Upper lobe of left lung (tissue), 6 donors: Measurements from ENCODE around the gene BRICD5. TPM values are rescaled to one million over a fixed set of nuclear protein-coding genes. Genes with fewer than 3 reads are reported as not detected.

Experiments
- ATAC-seq, 2 donors: fragments of 200-7000 bp; cut with Tn5 transposase; one replicate each; pipeline ENCODE4 v1.9.1; 2022; ENCODE audit warnings: mild to moderate bottlenecking in 2 of 2, moderate library complexity in 2 of 2; ENCODE audit not compliant: low FRiP score in 2 of 2
- DNase-seq, 2 donors: peaks; one replicate each; pipeline ENCODE4 v3.0.0-alpha.2; 2019 to 2020
- H3K27ac ChIP-seq, 4 donors: fragments of 200-600 bp; sonication (generic); one replicate each; pipeline ENCODE4 v1.5.1; 2016 to 2019
- H3K27me3 ChIP-seq, 4 donors: fragments of 200-600 bp; sonication (generic); one replicate each; pipeline ENCODE4 v1.5.1; 2017 to 2019
- H3K36me3 ChIP-seq, 4 donors: fragments of 200-600 bp; sonication (generic); one replicate each; pipeline ENCODE4 v1.5.1; 2016 to 2019
- H3K4me1 ChIP-seq, 4 donors: fragments of 200-600 bp; sonication (generic); one replicate each; pipeline ENCODE4 v1.5.1; 2018 to 2019
- H3K4me3 ChIP-seq, 4 donors: fragments of 200-600 bp; sonication (generic); one replicate each; pipeline ENCODE4 v1.5.1; 2017 to 2019; ENCODE audit warnings: mild to moderate bottlenecking in 2 of 4, moderate library complexity in 1 of 4
- H3K9me3 ChIP-seq, 4 donors: fragments of 200-600 bp; sonication (generic); one replicate each; pipeline ENCODE4 v1.5.1; 2018 to 2019
- CTCF ChIP-seq, 6 experiments: fragments of 450-650 bp in 4 of 6; fragments of 200-600 bp in 2 of 6; sonication (generic) in 2 of 6; IDR thresholded peaks; one replicate each; pipeline ENCODE4 v1.5.1; 2016 to 2019; ENCODE audit warnings: antibody characterized with exemption in 6 of 6
- EP300 ChIP-seq, 4 donors: sonication (generic); formaldehyde crosslinking; IDR thresholded peaks; one replicate each; pipeline ENCODE4 v1.5.1; 2017; ENCODE audit warnings: antibody characterized with exemption in 4 of 4, control low read depth in 2 of 4
- POLR2A ChIP-seq, 4 donors: fragments of 450-650 bp; IDR thresholded peaks; one replicate each; pipeline ENCODE4 v1.5.1; 2016 to 2017; ENCODE audit warnings: antibody characterized with exemption in 4 of 4, mild to moderate bottlenecking in 2 of 4
- POLR2AphosphoS5 ChIP-seq, 2 donors: sonication (generic); formaldehyde crosslinking; IDR thresholded peaks; one replicate each; pipeline ENCODE4 v1.5.1; 2017; ENCODE audit warnings: antibody characterized with exemption in 2 of 2
- WGBS, 2 donors: methylation state at CpG; one replicate each; pipeline ENCODE4 v1.1.5; 2017 to 2018; 5-methylcytosine and 5-hydroxymethylcytosine counted together
- total RNA-seq, 6 donors: library from RNA; depleted of rRNA in 4 of 6; stranded (reverse); fragments of >200 nt in 4 of 6; gene quantifications; one replicate each; pipeline versions ENCODE4 v1.1.0 to v1.2.1, GENCODE V29; 2016 to 2021
- donor health status: DM: no; HTN: no; CAD: no; lungs with moderate emphysema.
- donor health status: DM: no; HTN: yes; CAD: no; lungs with severe emphysema.

Gene BRICD5
- total RNA-seq, 6 donors from 2014 or later, result 4.0 to 70.2 (median 10.8) TPM

- no peak overlapping the region for H3K4me3 ChIP-seq
- H3K9me3 ChIP-seq, result no peaks in the 10 kb centered on the region
- H3K4me1 ChIP-seq, result no peaks in the 10 kb centered on the region
- DNase-seq, result no peak
- no peak for ATAC-seq
- no peak overlapping the region for H3K27ac ChIP-seq
- H3K27me3 ChIP-seq, result no peaks in the 10 kb centered on the region
- H3K36me3 ChIP-seq, result no peaks in the 10 kb centered on the region
- TF ChIP-seq POLR2A (IDR thresholded peaks at IDR 0.05), result no peak
- no peak for TF ChIP-seq POLR2AphosphoS5 (IDR thresholded peaks at IDR 0.05)
- no peak for TF ChIP-seq EP300 (IDR thresholded peaks at IDR 0.05)
- no peak for TF ChIP-seq CTCF (IDR thresholded peaks at IDR 0.05)
- 80 to 85% methylated on average over 11 to 12 of the region's 20 CpGs for WGBS, 2 donors
Measured at GRCh38 chr16:2184962-2185361, 25.7 kb downstream of the BRICD5 start.

GRCh38 chr16:2184346-2184745 lies 26.3 kb downstream of the BRICD5 start:
- Histone ChIP-seq H3K4me3 (no peak overlapping the region), H3K9me3 (no peaks in the 10 kb centered on the region), H3K4me1 (no peaks in the 10 kb centered on the region), H3K27ac (no peak overlapping the region), H3K36me3 (no peaks in the 10 kb centered on the region), H3K27me3 (no peaks in the 10 kb centered on the region)
- TF ChIP-seq POLR2AphosphoS5 (IDR thresholded peaks at IDR 0.05) (no peak), POLR2A (IDR thresholded peaks at IDR 0.05) (no peak), EP300 (IDR thresholded peaks at IDR 0.05) (no peak), CTCF (IDR thresholded peaks at IDR 0.05) (no peak)
- DNase-seq, result no peak
- 86 to 90% methylated on average over 9 to 18 of the region's 19 CpGs for WGBS, 2 donors
- no peak for ATAC-seq

- H3K4me1 ChIP-seq, result peaks cover 0 to under 1% (median 0%) of the 10 kb centered on the region in 4 donors
- no peak overlapping the region for H3K4me3 ChIP-seq
- WGBS, 2 donors, result 91 to 93% methylated on average over 11 to 28 of the region's 30 CpGs
- no peak overlapping the region for H3K27ac ChIP-seq
- peak in 1 of 2 donors; percentile 82 for DNase-seq
- H3K9me3 ChIP-seq, result no peaks in the 10 kb centered on the region
- no peaks in the 10 kb centered on the region for H3K27me3 ChIP-seq
- TF ChIP-seq POLR2A (IDR thresholded peaks at IDR 0.05) (no peak), POLR2AphosphoS5 (IDR thresholded peaks at IDR 0.05) (no peak), EP300 (IDR thresholded peaks at IDR 0.05) (no peak), CTCF (IDR thresholded peaks at IDR 0.05) (no peak)
- no peaks in the 10 kb centered on the region for H3K36me3 ChIP-seq
- no peak for ATAC-seq
Measured at GRCh38 chr16:2183671-2184070, 27.0 kb downstream of the BRICD5 start.

- WGBS, 2 donors, result 96 to 97% methylated on average over 10 to 20 of the region's 20 CpGs
- DNase-seq, result peak in 1 of 2 donors; percentile 58
- Histone ChIP-seq H3K4me3 (no peak overlapping the region), H3K9me3 (no peaks in the 10 kb centered on the region), H3K27me3 (no peaks in the 10 kb centered on the region), H3K4me1 (peaks cover 0 to 5% (median 0%) of the 10 kb centered on the region in 4 donors), H3K27ac (no peak overlapping the region), H3K36me3 (peaks cover 3 to 12% (median 9%) of the 10 kb centered on the region in 4 donors)
- TF ChIP-seq POLR2AphosphoS5 (IDR thresholded peaks at IDR 0.05) (no peak), CTCF (IDR thresholded peaks at IDR 0.05) (no peak), POLR2A (IDR thresholded peaks at IDR 0.05) (no peak), EP300 (IDR thresholded peaks at IDR 0.05) (no peak)
- ATAC-seq, result no peak
Measured at GRCh38 chr16:2181952-2182351, 28.7 kb downstream of the BRICD5 start.
